NCI-H1930 (cell line): ENCODE results near the gene RAET1L.
"Not testable (repeated sequence)": the region's sequence is repeated elsewhere in the genome, so short reads cannot be mapped to it uniquely, and the experiment has no call there.

Source experiments
- DNase-seq, 2 experiments: peaks; one replicate each; lab custom pipeline; 2025; lab: John Stamatoyannopoulos, UW

The RAET1L gene

GRCh38 chr6:150044621-150045145 lies 19.4 kb upstream of the RAET1L start:
- DNase-seq: no peak

GRCh38 chr6:150043501-150044412 lies 18.4 kb upstream of the RAET1L start:
- no peak for DNase-seq

- DNase-seq: no peak
Observed at GRCh38 chr6:150043096-150043495, 17.8 kb upstream of the RAET1L start.

- DNase-seq: no peak
Observed at GRCh38 chr6:150038202-150039062, 13.1 kb upstream of the RAET1L start.

- DNase-seq: no peak
Observed at GRCh38 chr6:150037526-150038201, 12.3 kb upstream of the RAET1L start.

- no peak for DNase-seq
Observed at GRCh38 chr6:150036081-150036480, 10.7 kb upstream of the RAET1L start.

GRCh38 chr6:150033207-150033771 lies 8.0 kb upstream of the RAET1L start:
- DNase-seq: no peak

- no peak for DNase-seq
Observed at GRCh38 chr6:150032598-150032997, 7.3 kb upstream of the RAET1L start.

- no peak for DNase-seq
Observed at GRCh38 chr6:150030611-150031010, 5.3 kb upstream of the RAET1L start.

- no peak for DNase-seq
Observed at GRCh38 chr6:150029749-150030148, 4.4 kb upstream of the RAET1L start.

- DNase-seq: no peak
Observed at GRCh38 chr6:150029276-150029675, 3.9 kb upstream of the RAET1L start.

- no peak for DNase-seq
Observed at GRCh38 chr6:150028799-150029198, 3.5 kb upstream of the RAET1L start.

GRCh38 chr6:150027806-150028565 lies 2.7 kb upstream of the RAET1L start:
- no peak for DNase-seq

- DNase-seq: no peak
Observed at GRCh38 chr6:150026976-150027805, 1.9 kb upstream of the RAET1L start.

- no peak for DNase-seq
Observed at GRCh38 chr6:150024646-150025155, 631 bp downstream of the RAET1L start.

GRCh38 chr6:150024021-150024420 lies 1.3 kb downstream of the RAET1L start:
- DNase-seq: not testable (repeated sequence)

GRCh38 chr6:150021870-150022269 lies 3.5 kb downstream of the RAET1L start:
- DNase-seq: not testable (repeated sequence)

- DNase-seq: no peak
Observed at GRCh38 chr6:150018846-150019580, 6.3 kb downstream of the RAET1L start.

- DNase-seq: not testable (repeated sequence)
Observed at GRCh38 chr6:150017186-150017521, 8.2 kb downstream of the RAET1L start.
